ENCODE data around the gene BET1.

BET1 gene

GRCh38 chr7:94004024-94004951, at the start of gene BET1:
BET1 (minus strand) TSS chr7:94004355; CDS start chr7:94004216, 139 bp downstream.
- ChIA-PET POLR2A (ENCODE audit: low non-redundant PET) (no interaction called here), CTCF (interaction anchor here (0.7 kb wide), 1 partner anchor 36 kb away, joined by 4 read pairs; no protein-coding TSS in a partner anchor)
- peak; percentile 89 for DNase-seq (ENCODE audit: low spot score)
- TF ChIP-seq CTCF (conservative IDR thresholded peaks at IDR 0.05; ENCODE audit: low read depth) = no peak
- peak within 1 kb of the TSS; percentile 72 for H3K27ac ChIP-seq

GRCh38 chr7:94053532-94053931, 49.4 kb upstream of the BET1 start:
- no peak for TF ChIP-seq CTCF (conservative IDR thresholded peaks at IDR 0.05; ENCODE audit: low read depth)
- no peak for DNase-seq (ENCODE audit: low spot score)
- POLR2A ChIA-PET (ENCODE audit: low non-redundant PET) = no interaction called here
- H3K27ac ChIP-seq = no peak overlapping the region
- CTCF ChIA-PET = no interaction called here

- ChIA-PET CTCF (no interaction called here), POLR2A (ENCODE audit: low non-redundant PET) (no interaction called here)
- DNase-seq (ENCODE audit: low spot score) = no peak
- no peak overlapping the region for H3K27ac ChIP-seq
- no peak for TF ChIP-seq CTCF (conservative IDR thresholded peaks at IDR 0.05; ENCODE audit: low read depth)
Measured at GRCh38 chr7:94052398-94053180, 48.4 kb upstream of the BET1 start.

GRCh38 chr7:94050046-94050445, 45.9 kb upstream of the BET1 start:
- ChIA-PET CTCF (no interaction called here), POLR2A (ENCODE audit: low non-redundant PET) (no interaction called here)

GRCh38 chr7:94049615-94050014, 45.5 kb upstream of the BET1 start:
- TF ChIP-seq CTCF (conservative IDR thresholded peaks at IDR 0.05; ENCODE audit: low read depth) = no peak

More at GRCh38 chr7:94050046-94050445, 45.9 kb upstream of the BET1 start:
- no peak for TF ChIP-seq CTCF (conservative IDR thresholded peaks at IDR 0.05; ENCODE audit: low read depth)
- no peak for DNase-seq (ENCODE audit: low spot score)
- no peak overlapping the region for H3K27ac ChIP-seq

GRCh38 chr7:94048755-94049154, 44.6 kb upstream of the BET1 start:
- no peak for DNase-seq (ENCODE audit: low spot score)
- TF ChIP-seq CTCF (conservative IDR thresholded peaks at IDR 0.05; ENCODE audit: low read depth) = no peak
- no peak overlapping the region for H3K27ac ChIP-seq
- ChIA-PET POLR2A (ENCODE audit: low non-redundant PET) (no interaction called here), CTCF (no interaction called here)

More at GRCh38 chr7:94049615-94050014, 45.5 kb upstream of the BET1 start:
- ChIA-PET POLR2A (ENCODE audit: low non-redundant PET) (no interaction called here), CTCF (no interaction called here)
- H3K27ac ChIP-seq = no peak overlapping the region
- no peak for DNase-seq (ENCODE audit: low spot score)

Data from RWPE1 (cell line).